Stimulated activated CD8-positive, alpha-beta memory T cell treated with anti-CD3 and anti-CD28 coated beads, Interleukin-4, amount 100 ng/mL, for 4 hours (primary cell): Measurements from ENCODE around the gene PFAS.
"Not testable (repeated sequence)": the region's sequence is repeated elsewhere in the genome, so short reads cannot be mapped to it uniquely, and the experiment has no call there.

Experiments
- DNase-seq, 2 donors: peaks; one replicate each; pipeline ENCODE4 v3.0.0-alpha.2; 2020; ENCODE audit warnings: low read depth in 2 of 2, low spot score in 1 of 2

The PFAS gene

DNA sequence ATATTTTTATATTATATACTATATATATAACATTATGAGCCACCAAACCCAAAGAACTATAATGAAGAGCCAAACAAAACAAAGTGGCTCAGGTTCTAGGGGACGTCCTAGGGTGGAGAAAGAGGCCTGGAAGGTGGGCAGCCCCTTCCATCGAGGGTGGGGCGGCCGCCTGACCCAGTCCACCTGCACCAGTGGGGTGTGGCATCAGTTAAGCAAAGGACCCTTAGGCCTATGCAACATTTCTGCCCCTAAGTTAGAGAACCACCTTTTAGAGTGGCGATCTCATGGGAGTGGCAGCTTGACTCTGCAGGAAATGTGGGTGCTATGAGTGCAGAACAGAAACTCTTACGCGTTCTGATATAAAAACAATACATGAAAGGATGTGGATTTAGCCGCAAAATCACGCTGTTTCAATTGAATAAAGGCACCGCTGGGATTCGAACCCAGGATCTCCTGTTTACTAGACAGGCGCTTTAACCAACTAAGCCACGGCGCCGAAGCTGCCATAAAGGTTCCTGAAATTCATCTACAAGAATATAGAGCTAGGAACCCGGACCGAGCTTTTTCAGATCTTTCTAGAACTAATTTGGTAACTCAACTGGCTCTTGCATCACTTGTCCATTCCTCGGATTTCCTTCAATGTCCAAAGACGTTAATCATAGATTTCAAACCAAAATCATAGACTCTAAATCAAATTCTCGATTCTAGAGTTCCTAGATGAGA is 23.1 kb upstream of the PFAS start:
- no peak for DNase-seq

DNA sequence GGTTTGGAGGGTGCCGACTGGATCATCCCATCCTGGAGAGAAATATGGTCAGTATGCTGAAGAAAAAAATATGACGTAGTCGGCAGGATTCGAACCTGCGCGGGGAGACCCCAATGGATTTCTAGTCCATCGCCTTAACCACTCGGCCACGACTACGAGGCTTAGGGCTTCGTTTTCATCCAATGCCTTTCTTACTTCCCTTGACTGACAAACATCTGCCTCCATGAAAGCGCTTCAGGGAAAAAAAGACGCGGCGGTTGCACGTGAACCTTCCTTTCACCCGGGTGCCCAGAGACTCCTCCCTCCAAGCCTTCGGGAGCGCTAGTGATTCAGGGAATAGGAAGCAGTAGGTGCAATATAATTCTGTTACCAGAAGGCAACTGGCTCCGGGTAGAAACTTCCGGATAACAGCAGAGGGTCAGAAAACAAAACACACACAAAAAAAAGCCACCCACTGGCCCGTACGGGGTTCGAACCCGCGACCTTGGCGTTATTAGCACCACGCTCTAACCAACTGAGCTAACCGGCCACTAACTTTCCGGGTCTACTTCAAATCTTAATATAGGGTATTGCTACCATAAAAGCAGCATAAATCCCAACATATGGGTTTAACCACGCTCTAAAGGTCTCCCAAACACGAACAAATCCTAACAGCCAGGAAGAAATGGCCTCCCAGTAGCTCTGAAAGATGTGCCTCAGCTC is 22.4 kb upstream of the PFAS start:
- DNase-seq, result no peak

DNA sequence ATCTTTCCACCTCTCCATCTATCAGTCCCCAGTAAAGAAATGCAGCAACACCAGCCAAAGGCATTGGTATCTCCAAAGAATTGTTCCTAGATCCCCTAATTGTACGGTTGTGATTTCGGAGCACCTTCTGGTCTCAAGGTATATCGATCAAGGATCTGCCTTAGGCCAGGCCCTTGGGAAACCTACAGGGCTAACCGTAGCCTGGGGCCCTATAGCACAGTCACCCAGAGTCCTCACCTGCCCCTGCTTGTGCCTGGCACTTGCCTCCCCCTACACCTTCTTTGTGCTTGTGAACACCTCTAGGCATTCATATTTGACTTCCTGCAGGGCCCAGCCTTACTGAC is 21.9 kb upstream of the PFAS start:
- DNase-seq, result no peak

DNA sequence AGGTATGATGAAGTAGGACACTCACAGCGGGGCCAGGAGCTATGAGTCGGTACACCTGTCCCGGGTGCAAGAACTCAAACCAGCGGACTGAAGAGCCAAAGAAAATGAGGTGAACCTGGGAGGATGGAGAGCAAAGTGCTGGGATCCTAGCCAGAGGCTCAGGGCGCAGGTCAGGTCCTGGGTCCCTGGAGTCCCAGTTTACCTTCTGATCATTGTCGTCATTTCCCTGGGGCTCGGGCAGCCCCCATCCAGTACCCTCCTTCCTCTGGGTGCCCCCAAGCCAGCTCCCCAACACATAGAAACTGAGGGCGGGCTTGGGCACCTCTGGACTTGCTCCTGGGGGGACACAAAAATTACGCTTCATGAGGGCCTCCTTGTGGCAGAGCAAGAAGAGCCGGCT is 17.4 kb upstream of the PFAS start:
- DNase-seq, result no peak

DNA sequence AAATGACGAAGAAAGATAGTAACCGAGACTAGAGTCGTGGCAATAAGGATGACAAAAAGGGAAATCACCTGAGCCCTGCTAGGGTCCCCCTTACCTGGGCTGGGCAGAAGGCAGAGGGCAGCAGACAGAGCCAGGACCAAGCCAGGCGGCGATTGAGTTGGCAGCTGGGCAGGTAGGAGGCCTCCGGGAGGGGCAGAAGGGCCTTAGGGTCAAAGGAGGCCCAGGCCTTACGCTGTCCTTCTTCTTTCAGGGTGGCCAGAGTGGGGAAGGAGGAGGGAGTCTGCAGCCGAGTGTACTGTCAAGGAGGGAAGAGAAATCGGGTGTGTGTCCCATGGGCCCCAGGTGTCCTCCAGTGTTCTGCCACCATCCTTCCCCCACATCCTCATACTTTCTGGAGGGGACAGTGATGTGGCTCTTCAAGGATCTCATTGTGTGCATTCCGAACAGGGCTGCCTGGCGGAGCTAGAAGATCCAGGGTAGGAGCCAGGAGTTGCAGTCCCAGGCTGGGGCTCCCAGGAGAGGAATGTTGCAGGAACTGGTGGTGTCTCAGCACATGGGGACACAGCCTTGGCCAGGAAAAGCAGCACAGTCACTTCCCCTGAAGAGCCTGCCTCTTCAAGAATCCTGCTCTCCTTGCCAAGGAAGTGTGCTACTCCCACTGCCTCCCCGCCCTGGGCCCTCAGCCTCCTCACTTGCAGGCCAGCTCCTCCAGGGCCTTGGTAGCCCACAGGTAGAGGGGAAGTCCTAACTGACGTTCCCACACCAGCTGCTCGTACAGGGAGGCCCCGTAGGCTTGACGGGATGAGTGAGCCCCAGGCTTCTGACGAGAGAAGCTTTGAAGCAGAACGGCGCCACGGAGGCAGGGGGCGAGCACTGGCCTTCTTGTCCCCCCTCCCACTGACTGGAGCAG is 14.5 kb upstream of the PFAS start:
- no peak for DNase-seq

DNA sequence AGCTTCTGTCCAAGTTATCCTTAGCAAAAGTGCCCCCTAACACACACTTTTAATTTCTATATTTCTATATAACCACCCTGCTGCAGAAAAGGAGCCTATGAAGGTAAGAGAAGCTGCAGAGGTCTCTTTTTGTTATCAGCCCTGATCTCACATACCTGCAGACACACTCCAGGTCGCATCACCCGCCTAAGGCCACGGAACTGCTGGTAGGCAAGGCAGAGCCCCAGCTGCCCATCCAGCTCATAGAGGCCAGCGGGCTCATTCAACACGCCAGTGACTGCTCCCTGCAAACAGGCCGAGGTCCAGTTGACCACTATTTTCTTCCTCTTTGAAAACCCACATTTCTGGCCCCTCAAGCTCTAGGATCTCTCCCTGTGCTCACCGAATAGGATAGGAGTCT is 13.4 kb upstream of the PFAS start:
- DNase-seq, result no peak

DNA sequence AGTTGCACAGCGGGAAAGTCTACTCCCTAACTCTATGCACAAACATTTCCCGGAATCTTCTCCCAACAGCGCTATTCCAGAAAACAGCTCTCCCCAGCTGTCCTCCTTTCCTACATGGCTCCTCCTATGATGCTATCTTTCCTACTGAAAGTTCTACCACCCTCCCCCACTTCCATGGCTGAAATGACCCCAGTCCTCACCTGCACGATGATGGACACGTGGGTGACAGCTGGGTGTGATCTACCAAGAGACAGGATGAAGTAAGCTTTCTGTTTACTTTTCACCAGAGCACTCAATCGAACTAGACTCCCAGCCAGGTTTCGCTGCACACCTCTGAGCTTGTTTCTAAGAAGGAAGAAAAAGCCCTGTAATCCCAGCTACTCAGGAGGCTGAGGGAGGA is 11.9 kb upstream of the PFAS start:
- no peak for DNase-seq

DNA sequence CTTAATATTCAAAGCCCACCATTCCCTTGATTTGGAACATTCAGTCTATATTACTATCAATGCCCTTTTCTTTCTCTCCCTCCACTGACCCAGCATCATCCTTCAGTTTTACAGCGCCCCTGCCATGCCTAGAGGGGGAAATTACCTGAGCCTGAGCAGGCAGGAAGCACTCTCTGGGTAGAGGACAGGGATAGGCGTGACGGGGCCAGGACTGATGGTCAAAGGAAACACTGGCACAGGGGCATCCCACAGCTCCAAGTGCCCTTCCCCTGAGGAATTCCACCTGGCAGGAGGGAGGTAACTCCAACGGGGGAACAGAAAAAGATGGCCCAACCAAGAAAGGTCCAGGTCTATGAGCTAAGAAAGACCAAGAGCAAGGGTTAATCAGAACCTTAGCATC is 11.2 kb upstream of the PFAS start:
- DNase-seq, result no peak

DNA sequence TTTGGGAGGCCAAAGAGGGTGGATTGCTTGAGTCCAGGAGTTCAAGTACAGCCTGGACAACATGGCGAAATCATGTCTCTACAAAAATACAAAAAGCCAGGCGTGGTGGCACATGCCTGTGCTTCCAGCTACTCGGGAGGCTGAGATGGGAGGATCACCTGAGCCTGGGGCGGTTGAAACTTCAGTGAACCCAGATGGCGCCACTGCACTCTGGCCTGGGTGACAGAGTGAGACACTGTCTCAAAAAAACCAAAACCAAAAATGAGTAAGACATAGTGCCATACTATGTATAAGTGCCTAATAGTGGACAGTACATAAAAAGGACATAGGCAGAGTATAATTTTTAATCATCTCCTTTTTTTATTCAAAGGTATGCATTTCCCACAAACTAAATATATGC is 5.3 kb upstream of the PFAS start:
- no peak for DNase-seq

DNA sequence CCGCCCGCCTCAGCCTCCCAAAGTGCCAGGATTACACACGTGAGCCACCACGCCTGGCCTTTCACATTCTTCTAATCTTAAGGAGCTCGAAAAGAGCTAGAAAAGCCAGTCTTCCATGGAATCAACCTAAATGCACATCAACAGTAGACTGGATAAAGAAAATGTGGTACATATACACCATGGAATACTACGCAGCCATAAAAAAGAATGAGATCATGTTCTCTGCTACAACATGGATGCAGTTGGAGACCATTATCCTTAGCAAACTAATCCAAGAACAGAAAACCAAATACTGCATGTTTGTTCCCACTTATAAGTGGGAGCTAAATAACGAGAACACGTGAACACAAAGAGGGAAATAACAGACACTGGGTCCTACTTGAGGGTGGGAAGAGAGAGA is 4.3 kb upstream of the PFAS start:
- DNase-seq, result no peak

DNA sequence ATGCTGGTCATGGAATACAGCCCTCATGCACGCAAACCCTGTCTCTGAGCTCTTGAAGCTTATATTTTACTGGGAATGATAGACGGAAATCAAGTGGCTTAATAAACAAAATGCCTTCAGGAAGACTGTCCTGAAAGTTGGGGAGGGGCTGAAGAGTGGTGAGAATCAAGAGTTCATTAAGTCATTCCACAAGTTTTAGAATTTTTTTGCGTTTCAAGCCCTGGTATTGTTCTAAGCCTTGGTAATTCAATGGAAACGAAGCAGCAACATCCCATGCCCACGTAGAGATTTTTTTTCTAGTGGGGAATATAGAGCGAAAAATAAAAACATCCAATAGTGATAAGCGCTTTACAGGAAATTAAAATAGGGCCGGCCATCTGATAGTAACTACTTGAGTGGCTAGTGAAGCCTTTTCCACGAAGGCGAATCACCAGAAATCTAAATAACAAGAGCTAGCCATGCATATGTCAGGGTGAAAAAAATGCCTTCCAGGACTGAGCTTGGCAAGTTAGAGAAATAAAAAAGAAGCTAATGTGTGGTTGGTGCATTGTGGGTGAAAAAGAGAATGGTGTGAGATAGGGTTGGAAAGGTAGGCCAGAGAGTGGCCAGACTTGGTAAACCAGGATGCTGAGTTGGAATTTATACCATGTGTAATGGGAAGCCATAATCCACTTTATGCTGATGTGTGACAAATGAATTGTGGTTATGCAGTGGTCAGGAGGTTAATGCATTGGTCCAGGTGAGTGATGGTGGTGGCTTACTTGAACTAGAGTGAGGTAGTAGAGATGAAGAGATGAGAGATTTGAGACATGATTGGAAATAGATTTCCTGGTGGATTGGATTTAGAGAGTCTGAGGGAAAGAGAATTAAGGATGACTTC is 772 bp downstream of the PFAS start:
- no peak for DNase-seq

DNA sequence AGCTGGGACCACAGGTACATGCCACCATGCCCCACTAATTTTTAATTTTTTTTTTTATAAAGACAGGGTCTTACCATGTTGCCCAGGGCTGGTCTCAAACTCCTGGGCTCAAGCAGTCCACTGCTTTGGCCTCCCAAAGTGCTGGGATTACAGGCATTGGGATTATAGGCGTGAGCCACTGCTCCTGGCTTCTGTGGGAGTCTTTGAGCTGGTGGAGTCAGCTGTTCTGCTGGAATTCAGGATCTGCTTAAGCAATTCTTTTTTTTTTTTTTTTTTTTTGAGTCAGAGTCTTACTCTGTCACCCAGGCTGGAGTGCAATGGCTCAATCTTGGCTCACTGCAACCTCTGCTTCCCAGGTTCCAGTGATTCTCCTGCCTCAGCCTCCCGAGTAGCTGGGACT is 2.3 kb downstream of the PFAS start:
- DNase-seq, result not testable (repeated sequence)

DNA sequence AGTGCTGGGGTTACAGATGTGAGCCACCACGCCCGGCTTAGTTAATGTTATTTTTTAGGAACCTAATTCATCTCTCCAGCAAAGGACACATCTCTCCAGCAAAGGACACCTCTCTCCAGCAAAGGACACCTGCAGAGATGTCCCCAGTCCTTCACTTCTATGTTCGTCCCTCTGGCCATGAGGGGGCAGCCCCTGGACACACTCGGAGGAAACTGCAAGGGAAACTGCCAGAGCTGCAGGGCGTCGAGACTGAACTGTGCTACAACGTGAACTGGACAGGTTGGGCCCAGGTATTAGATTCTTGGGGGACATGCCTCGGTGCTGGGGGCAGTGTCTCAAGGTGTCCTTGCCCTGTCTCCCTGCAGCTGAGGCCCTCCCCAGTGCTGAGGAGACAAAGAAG is 4.7 kb downstream of the PFAS start:
- DNase-seq, result no peak

DNA sequence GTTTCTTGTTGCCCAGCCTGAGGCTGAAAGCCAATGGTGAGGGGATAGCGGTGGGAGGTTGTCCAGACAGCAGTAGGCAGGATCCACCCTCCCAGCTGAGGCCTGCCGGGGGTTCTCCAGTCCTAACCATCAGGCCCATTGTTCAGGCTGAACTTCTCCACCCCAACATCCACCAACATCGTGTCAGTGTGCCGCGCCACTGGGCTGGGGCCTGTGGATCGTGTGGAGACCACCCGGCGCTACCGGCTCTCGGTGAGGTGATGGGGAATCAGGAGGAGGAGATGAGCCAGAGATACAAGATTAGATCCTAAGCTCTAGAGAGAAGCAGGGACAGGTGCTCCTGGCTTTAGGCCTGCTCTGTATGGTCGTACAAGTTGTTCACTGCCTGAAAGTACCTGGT is 5.8 kb downstream of the PFAS start:
- no peak for DNase-seq

DNA sequence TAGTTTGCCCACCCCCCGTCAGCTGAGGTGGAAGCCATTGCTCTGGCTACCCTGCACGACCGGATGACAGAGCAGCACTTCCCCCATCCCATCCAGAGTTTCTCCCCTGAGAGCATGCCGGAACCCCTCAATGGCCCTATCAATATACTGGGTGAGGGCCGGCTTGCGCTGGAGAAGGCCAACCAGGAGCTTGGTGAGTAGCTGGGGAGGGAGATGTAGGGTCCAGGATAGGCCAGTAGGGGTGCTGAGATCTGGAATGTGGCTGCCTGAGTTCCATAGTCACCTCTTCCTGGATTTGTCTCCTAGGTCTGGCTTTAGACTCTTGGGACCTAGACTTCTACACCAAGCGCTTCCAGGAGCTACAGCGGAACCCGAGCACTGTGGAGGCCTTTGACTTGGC is 6.4 kb downstream of the PFAS start:
- no peak for DNase-seq

DNA sequence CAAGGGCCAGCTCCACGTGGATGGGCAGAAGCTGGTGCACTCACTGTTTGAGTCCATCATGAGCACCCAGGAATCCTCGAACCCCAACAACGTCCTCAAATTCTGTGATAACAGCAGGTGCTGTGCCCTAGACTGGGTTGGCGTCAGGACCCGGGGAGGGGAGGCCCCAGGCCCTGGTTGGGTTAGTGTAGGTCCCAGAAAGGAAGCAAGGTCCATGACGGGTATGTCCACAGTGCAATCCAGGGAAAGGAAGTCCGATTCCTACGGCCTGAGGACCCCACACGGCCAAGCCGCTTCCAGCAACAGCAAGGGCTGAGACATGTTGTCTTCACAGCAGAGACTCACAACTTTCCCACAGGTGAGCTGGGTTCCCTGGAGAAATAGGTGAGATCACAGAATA is 7.2 kb downstream of the PFAS start:
- DNase-seq, result no peak

DNA sequence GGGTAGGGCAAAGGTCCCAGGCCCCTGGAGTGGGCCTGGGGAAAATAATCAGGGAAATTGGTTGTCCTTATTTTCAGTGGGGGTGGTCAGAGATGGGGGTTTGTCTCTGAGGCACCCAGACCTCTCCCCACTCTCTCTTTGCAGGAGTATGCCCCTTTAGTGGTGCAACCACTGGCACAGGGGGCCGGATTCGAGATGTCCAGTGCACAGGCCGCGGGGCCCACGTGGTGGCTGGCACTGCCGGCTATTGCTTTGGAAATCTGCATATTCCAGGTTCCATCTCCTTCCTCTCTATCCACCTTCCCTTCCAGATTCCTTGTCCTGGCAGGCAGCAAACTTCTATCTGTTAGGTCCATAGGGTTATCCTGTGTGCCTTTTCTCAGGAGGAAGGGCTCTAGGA is 7.6 kb downstream of the PFAS start:
- DNase-seq, result no peak

DNA sequence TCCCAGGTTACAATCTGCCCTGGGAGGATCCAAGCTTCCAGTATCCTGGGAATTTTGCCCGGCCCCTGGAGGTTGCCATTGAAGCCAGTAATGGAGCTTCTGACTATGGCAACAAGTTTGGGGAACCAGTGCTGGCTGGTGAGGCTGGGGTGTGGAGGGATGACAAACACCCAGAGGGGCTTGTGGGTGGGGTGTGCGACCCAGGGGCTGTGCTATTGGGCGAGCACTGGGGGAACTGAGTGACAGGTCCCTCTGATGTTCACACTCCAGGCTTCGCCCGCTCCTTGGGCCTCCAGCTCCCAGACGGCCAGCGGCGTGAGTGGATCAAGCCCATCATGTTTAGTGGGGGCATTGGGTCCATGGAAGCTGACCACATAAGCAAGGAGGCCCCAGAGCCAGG is 8.7 kb downstream of the PFAS start:
- DNase-seq, result no peak

DNA sequence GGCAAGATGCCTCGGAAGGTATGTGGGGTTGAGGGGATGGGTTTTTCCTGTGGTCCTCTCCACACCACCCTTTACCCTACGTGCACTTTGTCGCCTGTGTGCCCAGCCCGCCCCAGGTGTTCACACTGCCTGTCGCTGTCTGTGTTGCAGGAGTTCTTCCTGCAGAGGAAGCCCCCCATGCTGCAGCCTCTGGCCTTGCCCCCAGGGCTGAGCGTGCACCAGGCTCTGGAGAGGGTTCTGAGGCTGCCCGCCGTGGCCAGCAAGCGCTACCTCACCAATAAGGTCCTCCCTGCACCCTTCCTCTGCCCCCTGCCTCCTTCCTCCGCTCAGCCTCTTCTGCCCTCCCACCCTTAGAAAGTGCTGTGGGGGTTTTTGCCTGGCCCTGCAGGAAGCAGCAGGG is 15.2 kb downstream of the PFAS start:
- no peak for DNase-seq

DNA sequence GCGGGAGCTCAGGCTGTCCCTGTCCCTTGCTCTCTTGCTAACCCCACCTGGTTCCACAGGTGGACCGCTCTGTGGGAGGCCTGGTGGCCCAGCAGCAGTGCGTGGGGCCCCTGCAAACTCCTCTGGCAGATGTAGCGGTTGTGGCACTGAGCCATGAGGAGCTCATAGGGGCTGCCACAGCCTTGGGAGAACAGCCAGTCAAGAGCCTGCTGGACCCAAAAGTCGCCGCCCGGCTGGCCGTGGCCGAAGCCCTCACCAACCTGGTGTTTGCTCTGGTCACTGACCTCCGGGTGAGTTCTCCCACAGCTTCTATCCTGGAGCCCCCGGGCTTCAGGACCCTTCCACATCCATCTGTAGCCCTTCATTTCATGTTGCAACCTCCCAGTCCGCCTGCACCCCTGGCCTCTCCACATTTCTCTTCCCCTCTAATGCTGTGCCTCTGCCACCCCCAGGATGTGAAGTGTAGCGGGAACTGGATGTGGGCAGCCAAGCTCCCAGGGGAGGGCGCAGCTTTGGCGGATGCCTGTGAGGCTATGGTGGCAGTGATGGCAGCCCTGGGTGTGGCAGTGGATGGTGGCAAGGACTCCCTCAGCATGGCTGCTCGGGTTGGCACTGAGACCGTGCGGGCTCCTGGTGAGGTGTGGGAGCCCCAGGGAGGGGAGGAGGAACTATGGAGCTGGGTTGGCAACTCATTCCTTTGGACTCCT is 15.9 kb downstream of the PFAS start:
- no peak for DNase-seq
